GM23338 (cell line): ENCODE measurements around the gene PRPF4. TPM values are rescaled to one million over a fixed set of nuclear protein-coding genes. Genes with fewer than 3 reads are reported as not detected.

Source experiments
- ZNF331 ChIP-seq: fragments of 250-450 bp; sonication (Bioruptor Pico); IDR thresholded peaks from 2 replicates; pipeline ENCODE4 v1.5.0; 2020; ENCODE audit warnings: low read depth, mild to moderate bottlenecking, moderate library complexity
- ZNF462 ChIP-seq: fragments of 250-450 bp; sonication (Bioruptor Pico); IDR thresholded peaks from 2 replicates; pipeline ENCODE4 v1.5.0; 2020; ENCODE audit warnings: mild to moderate bottlenecking, moderate library complexity
- polyA plus RNA-seq: library from polyadenylated mRNA; unstranded; fragments of >200 nt; fragmentation: Nextera tagmentation; extraction: Ambion mirVana; gene quantifications from 2 replicates; pipeline ENCODE4 v1.2.1, GENCODE V29; 2016
- total RNA-seq: library from RNA; depleted of rRNA; stranded (reverse); fragments of >200 nt; shearing (Covaris generic); gene quantifications from 2 replicates; pipeline ENCODE4 v1.2.3, GENCODE V29; 2014; rRNA removed

The PRPF4 gene
- total and polyA plus RNA-seq, 2 experiments from 2014 or later: 18.7 to 34.6 TPM

GRCh38 chr9:113341712-113342410 lies 66.4 kb downstream of the PRPF4 start (continued):
- no peak for TF ChIP-seq ZNF462
- TF ChIP-seq ZNF331 (CRISPR knock-in tag): no peak

Other genes with a start within 250 kb of the PRPF4 start
- 5.0 and 5.6 TPM in 2 replicates for gene ZFP37, start 218.9 kb upstream of the PRPF4 start, total RNA-seq
- gene ZFP37, start 218.9 kb upstream of the PRPF4 start, polyA plus RNA-seq: 1.5 and 2.3 TPM in 2 replicates
- gene SLC31A2, start 124.7 kb upstream of the PRPF4 start, total RNA-seq: 1.3 and 3.8 TPM in 2 replicates
- 1.4 and 1.8 TPM in 2 replicates for gene SLC31A2, start 124.7 kb upstream of the PRPF4 start, polyA plus RNA-seq
- gene FKBP15, start 54.4 kb upstream of the PRPF4 start, total RNA-seq: 14.9 and 15.2 TPM in 2 replicates
- 7.6 and 7.9 TPM in 2 replicates for gene FKBP15, start 54.4 kb upstream of the PRPF4 start, polyA plus RNA-seq
- gene SLC31A1, start 54.1 kb upstream of the PRPF4 start, total RNA-seq: 32.1 and 33.3 TPM in 2 replicates
- gene SLC31A1, start 54.1 kb upstream of the PRPF4 start, polyA plus RNA-seq: 14.5 and 15.0 TPM in 2 replicates
- 34.9 and 45.1 TPM in 2 replicates for gene CDC26, start 86 bp upstream of the PRPF4 start, total RNA-seq
- gene CDC26, start 86 bp upstream of the PRPF4 start, polyA plus RNA-seq: 85.0 and 112 TPM in 2 replicates
- gene RNF183, start 27.7 kb downstream of the PRPF4 start, total RNA-seq: not detected in 2 replicates
- gene RNF183, start 27.7 kb downstream of the PRPF4 start, polyA plus RNA-seq: 0.24 and 0.42 TPM in 2 replicates
- gene WDR31, start 64.6 kb downstream of the PRPF4 start, total RNA-seq: 0.47 and 0.63 TPM in 2 replicates
- 0.13 and 0.24 TPM in 2 replicates for gene WDR31, start 64.6 kb downstream of the PRPF4 start, polyA plus RNA-seq
- 6.6 and 7.7 TPM in 2 replicates for gene BSPRY, start 73.9 kb downstream of the PRPF4 start, total RNA-seq
- gene BSPRY, start 73.9 kb downstream of the PRPF4 start, polyA plus RNA-seq: 4.8 and 5.0 TPM in 2 replicates
- 17.7 and 19.8 TPM in 2 replicates for gene HDHD3, start 101.3 kb downstream of the PRPF4 start, total RNA-seq
- gene HDHD3, start 101.3 kb downstream of the PRPF4 start, polyA plus RNA-seq: 9.4 and 9.5 TPM in 2 replicates
- 10.1 and 19.3 TPM in 2 replicates for gene ALAD, start 125.6 kb downstream of the PRPF4 start, total RNA-seq
- 7.0 and 7.1 TPM in 2 replicates for gene ALAD, start 125.6 kb downstream of the PRPF4 start, polyA plus RNA-seq
- 39.2 and 44.4 TPM in 2 replicates for gene POLE3, start 135.0 kb downstream of the PRPF4 start, total RNA-seq
- 81.3 and 103 TPM in 2 replicates for gene POLE3, start 135.0 kb downstream of the PRPF4 start, polyA plus RNA-seq
- 0.08 and 1.1 TPM in 2 replicates for gene C9orf43, start 135.1 kb downstream of the PRPF4 start, total RNA-seq
- gene C9orf43, start 135.1 kb downstream of the PRPF4 start, polyA plus RNA-seq: 0.14 and 0.63 TPM in 2 replicates
- gene RGS3, start 188.1 kb downstream of the PRPF4 start, total RNA-seq: 16.0 and 24.3 TPM in 2 replicates
- 12.2 and 14.2 TPM in 2 replicates for gene RGS3, start 188.1 kb downstream of the PRPF4 start, polyA plus RNA-seq